Stimulated activated CD8-positive, alpha-beta memory T cell treated with anti-CD3 and anti-CD28 coated beads, Interleukin-15, amount 100 ng/mL, for 48 hours (primary cell): ENCODE measurements around the gene MYO6.

Source experiments
- DNase-seq, 2 donors: peaks; one replicate each; pipeline ENCODE4 v3.0.0-alpha.2; 2020; ENCODE audit warnings: low read depth in 2 of 2

Gene MYO6

GRCh38 chr6:75827163-75827562 is 78.1 kb downstream of the MYO6 start:
- DNase-seq: no peak

DNA sequence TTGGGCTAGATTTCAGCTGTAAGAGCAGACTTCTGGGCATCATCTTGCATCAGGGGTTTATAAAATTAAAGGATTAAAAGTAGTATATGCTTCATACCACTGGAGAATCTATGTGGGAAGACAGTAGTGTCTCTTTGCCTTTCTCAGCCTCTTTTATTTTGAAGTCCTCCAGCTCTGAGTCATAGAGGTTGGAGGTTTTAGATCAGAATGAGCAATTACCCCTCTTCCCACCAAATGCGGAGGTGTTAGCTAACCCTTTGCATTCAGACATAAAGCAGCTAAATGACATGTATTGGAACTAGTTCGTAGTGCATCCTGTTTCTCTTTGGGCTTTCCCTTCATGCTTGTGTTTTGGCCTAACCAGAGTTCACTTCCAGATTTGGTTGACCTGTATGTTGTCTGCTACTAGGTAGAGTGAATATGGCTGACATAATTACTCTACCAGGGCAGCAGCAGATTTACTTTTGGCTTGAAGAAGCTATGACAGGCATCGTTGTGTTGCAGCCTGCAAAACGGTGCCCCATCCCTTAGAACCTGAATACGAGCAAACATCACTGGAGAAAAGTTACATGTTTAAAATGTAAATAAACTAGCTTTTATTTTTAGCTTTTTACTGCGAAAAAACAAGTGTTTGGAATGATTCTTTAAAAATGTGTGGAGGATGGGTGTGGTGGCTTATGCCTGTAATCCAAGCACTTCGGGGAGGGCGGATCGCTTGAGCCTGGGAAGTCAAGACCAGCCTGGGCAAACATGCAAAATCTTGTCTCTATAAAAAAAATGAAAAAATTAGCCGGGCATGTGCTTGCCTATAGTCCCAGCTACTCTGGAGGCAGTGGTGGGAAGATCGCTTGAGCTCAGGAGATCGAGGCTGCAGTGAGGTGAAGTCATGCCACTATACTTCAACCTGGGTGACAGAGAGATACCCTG is 82.2 kb downstream of the MYO6 start:
- DNase-seq: peak in 1 of 2 donors; percentile 18

DNA sequence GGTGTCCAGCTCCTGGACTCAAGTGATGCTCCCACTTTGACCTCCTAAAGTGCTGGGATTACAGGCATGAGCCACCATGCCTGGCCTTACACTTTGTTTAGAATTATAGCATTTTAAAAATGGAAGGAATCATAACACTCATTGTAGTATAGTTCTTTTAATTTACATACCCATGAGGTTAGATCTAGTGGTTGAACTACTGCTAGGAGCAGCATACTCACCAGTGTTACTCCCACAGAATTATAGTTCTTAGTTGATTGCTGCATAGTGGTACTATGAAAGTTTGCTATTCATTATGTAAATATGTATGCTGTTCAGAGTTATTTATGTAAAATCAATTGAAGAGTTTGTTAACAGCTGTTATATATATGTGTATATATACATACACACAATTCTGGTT is 85.4 kb downstream of the MYO6 start:
- DNase-seq: no peak

DNA sequence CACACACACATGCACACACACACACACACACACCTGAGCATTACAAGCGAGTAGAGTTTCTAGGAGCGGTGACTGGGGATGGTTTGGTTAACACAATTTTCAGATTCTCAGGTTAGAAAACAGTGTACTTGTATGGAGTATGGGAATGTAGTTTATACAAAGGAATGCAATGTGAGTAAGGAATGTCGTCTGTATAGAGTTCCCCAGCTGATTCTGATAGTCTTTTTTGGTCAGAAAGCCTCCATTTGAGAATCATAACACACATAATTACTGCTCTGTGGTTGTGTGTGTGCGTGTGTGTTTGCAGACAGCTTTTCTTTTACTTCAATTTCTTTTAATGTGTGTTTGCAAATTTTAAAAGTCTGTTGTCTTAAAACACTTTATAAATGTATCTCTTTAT is 93.2 kb downstream of the MYO6 start:
- DNase-seq: no peak

DNA sequence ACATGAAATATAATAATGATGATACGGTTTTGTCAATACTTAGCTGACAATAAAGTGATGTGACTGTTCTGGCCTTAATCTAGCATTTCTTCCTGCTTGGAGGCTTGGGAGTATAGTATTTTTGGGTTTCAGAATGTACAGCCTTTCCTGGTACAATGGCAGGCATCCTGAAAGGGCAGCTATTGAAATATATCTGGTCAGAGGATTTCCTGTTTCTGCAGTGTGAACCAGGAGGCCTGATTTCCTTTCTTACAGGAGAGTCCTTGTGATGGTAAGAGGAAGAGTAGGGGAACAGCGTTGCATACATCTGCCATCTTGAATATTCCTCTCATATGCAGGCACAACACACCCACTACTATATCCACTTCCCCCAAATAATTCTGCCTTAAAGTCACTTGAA is 93.7 kb downstream of the MYO6 start:
- DNase-seq: no peak

- no peak for DNase-seq
These were observed 94.4 kb downstream of the MYO6 start for GRCh38 chr6:75843396-75843795.

DNA sequence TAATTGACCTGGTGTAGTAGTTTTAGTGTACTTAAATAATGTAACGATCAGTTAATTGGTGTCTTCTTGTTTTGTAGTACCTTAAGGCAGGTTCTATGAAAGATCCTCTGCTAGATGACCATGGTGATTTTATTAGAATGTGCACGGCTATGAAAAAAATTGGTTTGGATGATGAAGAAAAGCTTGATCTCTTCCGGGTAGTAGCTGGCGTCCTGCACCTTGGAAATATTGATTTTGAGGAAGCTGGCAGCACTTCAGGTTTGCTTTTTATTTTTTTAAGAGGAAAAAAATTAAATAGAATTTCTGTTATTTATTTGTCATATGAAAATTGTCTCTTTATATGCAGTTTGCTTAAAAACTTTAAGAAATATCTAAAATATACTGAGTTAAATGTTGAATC is 99.2 kb downstream of the MYO6 start:
- DNase-seq: no peak

- DNase-seq: no peak
These were observed 100.4 kb downstream of the MYO6 start for GRCh38 chr6:75849329-75850025.

DNA sequence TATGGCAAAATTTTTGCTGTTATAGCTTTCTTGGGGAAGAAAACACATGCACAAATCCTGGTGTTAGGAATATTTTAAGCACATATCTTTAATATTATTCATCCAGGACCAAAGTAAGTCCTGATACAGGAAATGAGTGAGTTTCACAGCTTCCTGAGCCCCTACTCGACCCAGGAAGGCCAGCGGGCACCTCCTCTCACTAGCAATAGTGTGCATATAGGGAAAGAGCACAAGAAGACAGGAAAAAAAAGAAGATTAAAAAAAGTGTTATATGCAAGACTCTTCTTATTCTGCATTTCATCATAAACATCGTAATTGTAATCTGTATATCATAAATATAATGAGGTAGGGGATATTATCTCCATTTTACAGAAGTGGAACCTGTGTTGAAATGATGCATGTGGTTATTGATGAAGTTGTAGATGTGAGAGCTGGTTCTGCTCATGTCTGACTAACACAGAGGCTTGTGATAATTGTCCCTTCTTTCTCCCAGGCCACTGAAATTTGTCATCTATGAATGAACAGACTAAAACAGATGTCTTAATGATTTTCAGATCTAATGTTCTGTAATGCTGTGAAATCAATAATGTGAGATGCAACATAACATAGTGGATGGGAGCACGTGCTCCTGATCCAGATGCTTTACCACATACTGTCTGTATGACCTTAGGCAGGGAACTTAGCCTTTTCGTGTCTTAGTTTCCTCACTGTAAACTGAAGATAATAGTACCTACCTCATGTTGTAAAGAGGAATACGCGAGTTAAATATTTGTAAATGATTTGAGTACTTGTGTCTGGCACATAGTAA is 101.2 kb downstream of the MYO6 start:
- no peak for DNase-seq

- no peak for DNase-seq
These were observed 103.7 kb downstream of the MYO6 start for GRCh38 chr6:75852721-75853120.

DNA sequence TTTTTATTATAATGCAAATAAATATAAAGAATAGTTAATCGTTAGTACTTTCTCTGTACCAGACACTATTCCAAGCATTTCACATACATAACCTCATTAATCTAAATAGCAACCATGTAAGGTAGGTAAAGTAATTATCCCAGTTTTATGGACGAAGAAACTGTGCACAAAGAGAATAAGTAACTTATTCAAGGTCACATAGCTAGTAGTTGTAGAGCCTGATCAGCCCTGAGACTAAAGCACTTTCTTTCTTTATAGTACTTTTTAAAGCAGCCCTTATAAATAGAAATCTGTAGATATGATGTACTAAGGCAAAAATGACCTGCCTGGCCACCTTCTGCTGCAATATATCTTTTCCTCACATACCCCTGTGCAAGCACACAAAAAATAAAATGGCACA is 104.8 kb downstream of the MYO6 start:
- no peak for DNase-seq

DNA sequence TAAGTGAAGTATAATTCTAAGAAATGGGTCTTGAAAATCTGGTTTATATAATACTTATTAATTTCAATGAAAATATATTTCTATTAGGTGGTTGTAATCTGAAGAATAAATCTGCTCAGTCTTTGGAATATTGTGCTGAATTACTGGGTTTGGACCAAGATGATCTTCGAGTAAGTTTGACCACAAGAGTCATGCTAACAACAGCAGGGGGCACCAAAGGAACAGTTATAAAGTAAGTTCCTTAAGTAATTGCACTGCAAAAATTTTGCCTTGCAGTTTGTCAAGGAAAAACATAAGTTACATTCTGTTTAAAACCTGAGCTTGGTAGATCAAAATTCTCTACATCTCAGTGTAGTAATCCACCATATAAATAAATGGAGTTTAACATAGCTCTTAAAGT is 106.0 kb downstream of the MYO6 start:
- no peak for DNase-seq

DNA sequence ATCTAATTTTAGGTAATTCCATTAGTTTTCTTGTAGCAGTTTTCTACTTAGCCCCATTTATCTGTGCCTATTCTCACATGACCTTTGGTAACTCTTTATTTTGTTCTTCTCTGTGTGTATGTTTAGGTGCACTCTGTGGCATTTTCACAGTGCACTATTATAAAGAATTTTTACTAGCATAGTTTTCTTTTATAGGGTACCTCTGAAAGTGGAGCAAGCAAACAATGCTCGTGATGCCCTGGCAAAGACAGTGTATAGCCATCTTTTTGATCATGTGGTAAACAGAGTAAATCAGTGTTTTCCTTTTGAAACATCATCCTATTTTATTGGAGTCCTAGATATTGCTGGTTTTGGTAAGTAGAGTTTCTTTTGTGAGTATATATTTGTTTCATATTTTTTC is 107.9 kb downstream of the MYO6 start:
- no peak for DNase-seq

- DNase-seq: no peak
These were observed 114.0 kb downstream of the MYO6 start for GRCh38 chr6:75863001-75863400.

GRCh38 chr6:75863784-75864183 is 114.7 kb downstream of the MYO6 start:
- no peak for DNase-seq

DNA sequence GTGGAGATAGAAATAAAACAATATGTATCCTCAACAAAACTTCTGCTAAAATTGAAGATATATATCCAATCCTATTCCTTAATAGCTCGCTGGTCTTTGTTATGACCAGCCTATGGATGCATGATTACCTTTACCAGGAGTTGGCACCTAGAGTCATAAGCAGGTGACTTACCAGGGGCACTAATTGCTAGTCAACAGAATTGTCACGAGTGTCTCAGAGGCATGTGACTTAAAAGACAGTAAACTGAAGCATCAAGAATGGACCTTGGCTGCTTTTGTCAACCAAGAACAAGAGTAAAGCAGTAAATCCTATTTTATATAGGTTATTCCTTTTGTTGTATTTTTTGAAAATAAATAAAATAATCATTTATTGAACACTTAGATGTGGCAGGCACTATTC is 115.4 kb downstream of the MYO6 start:
- no peak for DNase-seq

- no peak for DNase-seq
These were observed 121.3 kb downstream of the MYO6 start for GRCh38 chr6:75870389-75870788.

DNA sequence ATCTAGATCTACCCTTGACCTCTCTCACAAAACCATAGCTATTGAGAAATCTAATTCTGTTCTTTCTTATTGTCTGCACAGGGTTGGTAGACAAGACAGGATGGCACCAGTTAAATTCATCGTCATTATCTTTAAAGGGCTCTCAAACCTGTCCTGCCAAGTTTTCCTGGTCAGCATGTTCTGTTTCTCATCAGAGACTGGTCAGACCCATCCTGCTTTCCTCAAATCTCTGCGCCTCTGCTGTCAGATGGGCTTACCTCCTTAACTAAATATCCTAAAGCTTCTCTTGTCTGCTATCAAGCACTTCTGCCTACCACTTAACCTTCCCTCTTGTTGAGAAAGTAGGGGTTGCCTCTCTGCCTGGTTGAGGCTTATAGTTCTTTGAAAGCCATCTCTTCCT is 125.2 kb downstream of the MYO6 start:
- DNase-seq: no peak

DNA sequence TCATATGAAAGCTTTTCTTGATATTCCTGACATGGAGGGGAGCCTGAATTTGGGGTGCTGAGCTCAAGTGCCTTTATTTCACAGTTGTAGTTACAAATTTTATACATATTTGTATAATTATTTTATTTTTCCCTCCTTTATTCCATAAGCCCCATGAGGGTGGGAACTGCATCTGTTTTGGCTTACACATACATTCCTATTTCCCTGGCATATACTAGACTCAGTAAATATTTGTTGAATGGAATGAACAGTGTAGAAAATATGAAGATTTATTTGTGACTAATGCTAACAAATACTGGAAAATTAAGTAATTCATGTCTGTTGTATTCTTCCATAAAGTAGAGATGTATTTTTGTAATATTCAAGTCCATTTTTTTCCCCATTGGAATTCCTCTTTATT is 127.1 kb downstream of the MYO6 start:
- DNase-seq: no peak

- DNase-seq: no peak
These were observed 131.3 kb downstream of the MYO6 start for GRCh38 chr6:75880305-75880704.

DNA sequence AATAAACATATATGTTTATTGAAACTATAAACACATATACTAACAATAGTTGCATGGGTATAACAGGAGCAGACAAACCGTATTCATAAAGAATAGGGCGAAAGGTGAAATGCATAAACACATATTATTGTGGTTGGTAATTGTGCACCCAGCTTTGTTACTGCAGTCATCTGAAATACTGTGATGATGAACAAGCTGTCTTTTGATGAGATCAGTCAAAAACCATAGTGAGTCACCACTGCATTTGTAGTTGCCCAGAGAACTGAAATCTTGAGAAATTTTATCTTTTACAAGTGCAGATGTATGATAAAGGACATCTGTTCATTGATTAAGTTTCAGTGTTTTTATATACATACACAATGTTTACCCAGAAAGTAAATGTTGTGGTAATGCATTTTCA is 133.7 kb downstream of the MYO6 start:
- no peak for DNase-seq

- DNase-seq: no peak
These were observed 135.8 kb downstream of the MYO6 start for GRCh38 chr6:75884822-75885221.
